Activated naive CD8-positive, alpha-beta T cell treated with anti-CD3 and anti-CD28 coated beads, Interleukin-2, amount 50 U/mL, for 16 hours (primary cell): ENCODE measurements around the gene SLC6A12.
"Not testable (repeated sequence)": the region's sequence is repeated elsewhere in the genome, so short reads cannot be mapped to it uniquely, and the experiment has no call there.

Experiments used
- DNase-seq: peaks from one replicate; pipeline ENCODE4 v3.0.0-alpha.2; 2020; ENCODE audit warnings: low read depth, low spot score

SLC6A12 gene

GRCh38 chr12:214003-214741 lies at the start of gene SLC6A12:
Gene SLC6A12, minus strand, starts transcription at chr12:214157. Its CDS starts 4,171 bp downstream, at chr12:209986.
- DNase-seq, result no peak

- DNase-seq, result no peak
Measured at GRCh38 chr12:263574-263973, 49.6 kb upstream of the SLC6A12 start.

- no peak for DNase-seq
Measured at GRCh38 chr12:262817-263216, 48.9 kb upstream of the SLC6A12 start, which contains the start of gene SLC6A13. Gene SLC6A13, minus strand, starts transcription at chr12:262836. Its CDS starts 2,784 bp downstream, at chr12:260052.

- DNase-seq, result no peak
Measured at GRCh38 chr12:262113-262512, 48.2 kb upstream of the SLC6A12 start.

GRCh38 chr12:257521-258321 lies 43.8 kb upstream of the SLC6A12 start:
- no peak for DNase-seq

- no peak for DNase-seq
Measured at GRCh38 chr12:256958-257357, 43.0 kb upstream of the SLC6A12 start.

- DNase-seq, result no peak
Measured at GRCh38 chr12:256225-256624, 42.3 kb upstream of the SLC6A12 start.

GRCh38 chr12:254912-255311 lies 41.0 kb upstream of the SLC6A12 start:
- DNase-seq, result no peak

GRCh38 chr12:254039-254438 lies 40.1 kb upstream of the SLC6A12 start:
- no peak for DNase-seq

- no peak for DNase-seq
Measured at GRCh38 chr12:253116-253831, 39.3 kb upstream of the SLC6A12 start.

- no peak for DNase-seq
Measured at GRCh38 chr12:252636-253035, 38.7 kb upstream of the SLC6A12 start.

- DNase-seq, result no peak
Measured at GRCh38 chr12:247271-247670, 33.3 kb upstream of the SLC6A12 start.

- no peak for DNase-seq
Measured at GRCh38 chr12:243381-243780, 29.4 kb upstream of the SLC6A12 start.

- DNase-seq, result no peak
Measured at GRCh38 chr12:242496-242895, 28.5 kb upstream of the SLC6A12 start.

- DNase-seq, result no peak
Measured at GRCh38 chr12:241266-241665, 27.3 kb upstream of the SLC6A12 start.

GRCh38 chr12:240566-240965 lies 26.6 kb upstream of the SLC6A12 start:
- no peak for DNase-seq

- DNase-seq, result no peak
Measured at GRCh38 chr12:238736-239398, 24.9 kb upstream of the SLC6A12 start.

- no peak for DNase-seq
Measured at GRCh38 chr12:238116-238515, 24.2 kb upstream of the SLC6A12 start.

- DNase-seq, result no peak
Measured at GRCh38 chr12:237026-237815, 23.3 kb upstream of the SLC6A12 start.

- DNase-seq, result no peak
Measured at GRCh38 chr12:236445-236844, 22.5 kb upstream of the SLC6A12 start.

GRCh38 chr12:235967-236366 lies 22.0 kb upstream of the SLC6A12 start:
- not testable (repeated sequence) for DNase-seq
